Stimulated activated CD4-positive, alpha-beta T cell treated with anti-CD3 and anti-CD28 coated beads, Interleukin-2, amount 100 ng/mL, for 48 hours (primary cell): ENCODE data around the gene NGRN.
A peak's percentile ranks its signal among the peaks of the same experiment; 100 is the strongest.
"Not testable (repeated sequence)": the region's sequence is repeated elsewhere in the genome, so short reads cannot be mapped to it uniquely, and the experiment has no call there.

ENCODE experiments used
- DNase-seq, 2 donors: peaks; one replicate each; pipeline ENCODE4 v3.0.0-alpha.2; 2020

Gene NGRN

GRCh38 chr15:90286678-90287077 is 21.2 kb downstream of the NGRN start:
- no peak for DNase-seq

- DNase-seq, result no peak
Observed at GRCh38 chr15:90287101-90287500, 21.6 kb downstream of the NGRN start.

GRCh38 chr15:90287946-90288345 is 22.5 kb downstream of the NGRN start:
- no peak for DNase-seq

- DNase-seq, result no peak
Observed at GRCh38 chr15:90291679-90292356, 26.3 kb downstream of the NGRN start.

GRCh38 chr15:90293040-90293810 is 27.8 kb downstream of the NGRN start:
- peak; percentile 76 to 81 for DNase-seq

- no peak for DNase-seq
Observed at GRCh38 chr15:90294159-90294558, 28.7 kb downstream of the NGRN start.

- no peak for DNase-seq
Observed at GRCh38 chr15:90294601-90295269, 29.3 kb downstream of the NGRN start.

- DNase-seq, result no peak
Observed at GRCh38 chr15:90295270-90295648, 29.8 kb downstream of the NGRN start.

- not testable (repeated sequence) for DNase-seq
Observed at GRCh38 chr15:90296316-90296884, 30.9 kb downstream of the NGRN start.

GRCh38 chr15:90297021-90297420 is 31.5 kb downstream of the NGRN start:
- DNase-seq, result no peak

GRCh38 chr15:90300541-90300940 is 35.1 kb downstream of the NGRN start:
- DNase-seq, result no peak

- peak; percentile 62 to 63 for DNase-seq
Observed at GRCh38 chr15:90300988-90301706, 35.7 kb downstream of the NGRN start.

- no peak for DNase-seq
Observed at GRCh38 chr15:90301707-90302300, 36.3 kb downstream of the NGRN start.

GRCh38 chr15:90305355-90305754 is 39.9 kb downstream of the NGRN start:
- DNase-seq, result not testable (repeated sequence)

GRCh38 chr15:90305932-90306331 is 40.5 kb downstream of the NGRN start:
- no peak for DNase-seq

- peak; percentile 25 to 37 for DNase-seq
Observed at GRCh38 chr15:90306560-90306959, 41.1 kb downstream of the NGRN start.

- DNase-seq, result no peak
Observed at GRCh38 chr15:90307661-90308060, 42.2 kb downstream of the NGRN start.

- DNase-seq, result no peak
Observed at GRCh38 chr15:90309020-90309419, 43.5 kb downstream of the NGRN start.

GRCh38 chr15:90315278-90315982 is 50.0 kb downstream of the NGRN start:
- DNase-seq, result no peak

- DNase-seq, result no peak
Observed at GRCh38 chr15:90316139-90316538, 50.7 kb downstream of the NGRN start.

- no peak for DNase-seq
Observed at GRCh38 chr15:90318591-90318990, 53.1 kb downstream of the NGRN start.
